Erythroblast (primary cell): ENCODE data around the gene GPR26.

Experiments used
- GATA1 ChIP-seq: IDR thresholded peaks from 2 replicates; pipeline ENCODE4 v1.6.1; 2011; ENCODE audit warnings: low read depth, mild to moderate bottlenecking, control low read depth, low read length, moderate library complexity
- POLR2A ChIP-seq: IDR thresholded peaks from 2 replicates; pipeline ENCODE4 v1.6.1; 2011; ENCODE audit warnings: mild to moderate bottlenecking, low read length

DNA sequence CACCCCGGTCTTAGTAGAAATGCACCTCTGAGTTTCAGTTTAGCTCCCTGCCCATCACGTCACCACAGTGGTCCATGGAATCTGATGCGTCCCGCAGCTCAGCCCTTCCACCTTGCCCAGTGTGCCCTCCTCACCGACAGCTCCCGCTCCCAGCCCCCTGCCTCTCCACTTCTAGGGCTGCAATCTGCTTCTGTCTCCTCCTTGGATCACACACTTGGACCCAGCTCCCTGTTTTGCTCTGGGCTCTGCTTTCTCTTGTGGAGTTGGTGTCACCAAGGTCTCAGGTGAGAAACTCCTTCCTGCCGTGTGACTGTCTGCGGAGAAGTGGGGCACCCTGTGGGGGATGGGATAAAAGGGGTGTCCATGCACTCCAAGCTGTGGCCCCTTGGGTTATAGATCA is 37.9 kb downstream of the GPR26 start:
- no peak for TF ChIP-seq POLR2A
- TF ChIP-seq GATA1, result no peak
